Stimulated activated CD4-positive, alpha-beta T cell treated with anti-CD3 and anti-CD28 coated beads, Interleukin-1b, Interleukin-23, amount 100 ng/mL, for 4 hours (primary cell): ENCODE results near the gene A1BG.
A peak's percentile ranks its signal among the peaks of the same experiment; 100 is the strongest.

Experiments
- DNase-seq, 2 donors: peaks; one replicate each; pipeline ENCODE4 v3.0.0-alpha.2; 2020; ENCODE audit warnings: low read depth in 2 of 2

A1BG gene

GRCh38 chr19:58352760-58353671, at the start of gene A1BG:
TSS of gene A1BG (minus strand) at chr19:58353492. CDS start at chr19:58353437, 55 bp downstream.
- DNase-seq = no peak

- DNase-seq = no peak
These were observed 48.6 kb upstream of the A1BG start for GRCh38 chr19:58401840-58402421.

- DNase-seq = peak; percentile 98 to 99
These were observed 47.9 kb upstream of the A1BG start for GRCh38 chr19:58400916-58401839.

- no peak for DNase-seq
These were observed 47.1 kb upstream of the A1BG start for GRCh38 chr19:58400316-58400915.

- DNase-seq = no peak
These were observed 46.6 kb upstream of the A1BG start for GRCh38 chr19:58399903-58400302.

GRCh38 chr19:58398545-58398944, 45.3 kb upstream of the A1BG start:
- no peak for DNase-seq

GRCh38 chr19:58398087-58398486, 44.8 kb upstream of the A1BG start:
- no peak for DNase-seq

GRCh38 chr19:58397533-58398037, 44.3 kb upstream of the A1BG start:
- DNase-seq = no peak

- DNase-seq = no peak
These were observed 43.6 kb upstream of the A1BG start for GRCh38 chr19:58396691-58397532.

GRCh38 chr19:58395979-58396627, 42.8 kb upstream of the A1BG start:
- peak in 1 of 2 donors; percentile 46 for DNase-seq

- peak in 1 of 2 donors; percentile 40 for DNase-seq
These were observed 42.1 kb upstream of the A1BG start, which contains the start of gene RNF225 for GRCh38 chr19:58395220-58395978. TSS of gene RNF225 (plus strand) at chr19:58395656. CDS start at chr19:58396090, 434 bp downstream.

- no peak for DNase-seq
These were observed 41.5 kb upstream of the A1BG start for GRCh38 chr19:58394821-58395219.

GRCh38 chr19:58393725-58394033, 40.4 kb upstream of the A1BG start:
- DNase-seq = no peak

GRCh38 chr19:58392945-58393724, 39.8 kb upstream of the A1BG start:
- DNase-seq = no peak

GRCh38 chr19:58388175-58388526, 34.9 kb upstream of the A1BG start:
- no peak for DNase-seq

GRCh38 chr19:58387338-58388174, 34.3 kb upstream of the A1BG start:
- DNase-seq = no peak

- DNase-seq = peak; percentile 89 to 96
These were observed 33.5 kb upstream of the A1BG start, which contains the start of gene RPS5 for GRCh38 chr19:58386576-58387337. TSS of gene RPS5 (plus strand) at chr19:58387269. CDS start at chr19:58388138, 869 bp downstream.
